Endothelial cell of umbilical vein (primary cell): ENCODE results near the gene NATD1. TPM values are rescaled to one million over a fixed set of nuclear protein-coding genes. Genes with fewer than 3 reads are reported as not detected.

Experiments
- BruUV-seq: library from RNA; stranded (reverse); fragments of 400-500 nt; replicated peaks from 2 replicates; lab custom pipeline; 2021; lab: Mats Ljungman, UMichigan
- CTCF ChIA-PET: fragments of 300-600, 350-600 bp; sonication (Branson Sonifier 250); formaldehyde crosslinking; loops from one replicate; lab custom pipeline; 2021; ENCODE audit warnings: antibody characterized with exemption, inconsistent platforms; lab: Charles Lee
- POLR2A ChIA-PET: fragments of 300-600, 350-600 bp; sonication (Branson Sonifier 250); formaldehyde crosslinking; loops from one replicate; lab custom pipeline; 2021; ENCODE audit warnings: antibody characterized with exemption, inconsistent platforms; lab: Charles Lee
- DNase-seq: peaks from one replicate; pipeline ENCODE4 v3.0.0-alpha.2; 2011; ENCODE audit warnings: low read depth, low spot score
- FAIRE-seq: peaks from 2 replicates; lab custom pipeline; 2011; peaks lifted over from hg19 to GRCh38; lab: Jason Lieb, UNC
- H2AFZ ChIP-seq: 2 replicates; pipeline ENCODE4 v1.6.0; 2012; ENCODE audit warnings: low read depth, low read length, control low read depth, inconsistent platforms
- H3K27ac ChIP-seq: 2 replicates; pipeline ENCODE4 v1.5.1; 2011; ENCODE audit warnings: low read depth, mild to moderate bottlenecking, control low read depth, low read length, moderate library complexity; ENCODE audit not compliant: insufficient read depth
- H3K27me3 ChIP-seq, 2 experiments: 2 replicates each; pipeline versions ENCODE4 v1.6.0 to v1.6.1; 2011; ENCODE audit warnings: low read length in 2 of 2, mixed read lengths in 1 of 2; ENCODE audit not compliant: control insufficient read depth in 2 of 2, insufficient read depth in 2 of 2
- H3K36me3 ChIP-seq, 2 experiments: 2 replicates in 1 of 2; 3 replicates in 1 of 2; pipeline ENCODE4 v1.5.1; 2011; ENCODE audit warnings: low read length in 2 of 2, mild to moderate bottlenecking in 1 of 2, moderate library complexity in 1 of 2; ENCODE audit not compliant: control insufficient read depth in 2 of 2, insufficient read depth in 2 of 2; ENCODE audit errors: extremely low read depth in 1 of 2
- H3K4me1 ChIP-seq: 3 replicates; pipeline ENCODE4 v1.5.1; 2011; ENCODE audit warnings: mild to moderate bottlenecking, low read length; ENCODE audit not compliant: control insufficient read depth, insufficient read depth; ENCODE audit errors: extremely low read depth
- H3K4me2 ChIP-seq: 2 replicates; pipeline ENCODE4 v1.6.1; 2011; ENCODE audit warnings: low read length, control low read depth, mixed read lengths; ENCODE audit not compliant: insufficient read depth
- H3K4me3 ChIP-seq, 3 experiments: fragments of 200-600 bp in 1 of 3; sonication (generic), shearing (Covaris generic) in 1 of 3; replicated peaks in 1 of 3; 2 replicates each; pipeline ENCODE4 v1.5.1; 2011 to 2016; ENCODE audit warnings: control low read depth in 3 of 3, low read length in 3 of 3, mild to moderate bottlenecking in 2 of 3, inconsistent platforms in 1 of 3, low read depth in 1 of 3, moderate library complexity in 1 of 3; ENCODE audit not compliant: insufficient read depth in 1 of 3
- H3K79me2 ChIP-seq: 2 replicates; pipeline ENCODE4 v1.6.0; 2012; ENCODE audit warnings: low read length, inconsistent platforms; ENCODE audit not compliant: control insufficient read depth, insufficient read depth
- H3K9ac ChIP-seq: replicated peaks from 2 replicates; pipeline ENCODE3; 2011; ENCODE audit warnings: low read length, control low read depth; ENCODE audit not compliant: insufficient read depth; ENCODE audit errors: extremely low read depth
- H3K9me1 ChIP-seq: replicated peaks from 3 replicates; pipeline ENCODE4 v1.6.0; 2011; ENCODE audit warnings: mild to moderate bottlenecking, low read length; ENCODE audit not compliant: control insufficient read depth, insufficient read depth; ENCODE audit errors: extremely low read depth
- H3K9me3 ChIP-seq: replicated peaks from 2 replicates; pipeline ENCODE4 v1.5.1; 2012; ENCODE audit warnings: low read length, inconsistent platforms; ENCODE audit not compliant: control insufficient read depth, insufficient read depth
- H4K20me1 ChIP-seq: replicated peaks from 2 replicates; pipeline ENCODE3; 2011; ENCODE audit warnings: mild to moderate bottlenecking, low read length; ENCODE audit not compliant: control insufficient read depth, insufficient read depth; ENCODE audit errors: extremely low read depth
- CTCF ChIP-seq, 2 donors: IDR thresholded peaks; 1 replicate in 1 of 2; 2 replicates in 1 of 2; pipeline ENCODE4 v1.5.1; 2011; ENCODE audit warnings: low read length in 2 of 2, mild to moderate bottlenecking in 2 of 2, moderate library complexity in 2 of 2, control low read depth in 1 of 2, inconsistent platforms in 1 of 2, low read depth in 1 of 2; ENCODE audit not compliant: insufficient read depth in 1 of 2; ENCODE audit errors: extremely low read depth in 1 of 2
- EZH2 ChIP-seq: IDR thresholded peaks from 2 replicates; pipeline ENCODE4 v1.6.1; 2012; ENCODE audit warnings: borderline replicate concordance, low read depth, mild to moderate bottlenecking, moderate library complexity, low read length, inconsistent platforms; ENCODE audit not compliant: severe bottlenecking
- FOS ChIP-seq: IDR thresholded peaks from 2 replicates; pipeline ENCODE4 v1.6.1; 2011; ENCODE audit warnings: mild to moderate bottlenecking, low read length, moderate library complexity, borderline replicate concordance; ENCODE audit not compliant: insufficient read depth
- GATA2 ChIP-seq: IDR thresholded peaks from 2 replicates; pipeline ENCODE4 v1.7.0; 2011; ENCODE audit warnings: low read depth, mild to moderate bottlenecking, moderate library complexity, mixed read lengths, low read length; ENCODE audit not compliant: insufficient read length, insufficient read depth
- JUN ChIP-seq: IDR thresholded peaks from 2 replicates; pipeline ENCODE4 v1.6.1; 2011; ENCODE audit warnings: borderline replicate concordance, low read depth; ENCODE audit not compliant: insufficient read length, insufficient read depth
- MAX ChIP-seq: IDR thresholded peaks from 2 replicates; pipeline ENCODE4 v1.6.1; 2011; ENCODE audit not compliant: insufficient read depth, insufficient read length
- MYC ChIP-seq: IDR thresholded peaks from one replicate; pipeline ENCODE4 v1.6.1; 2011; ENCODE audit warnings: mild to moderate bottlenecking, low read depth, low read length
- POLR2A ChIP-seq: IDR thresholded peaks from 2 replicates; pipeline ENCODE4 v1.6.1; 2012; ENCODE audit warnings: low read depth, mild to moderate bottlenecking, control low read depth, low read length
- POLR2AphosphoS5 ChIP-seq: IDR thresholded peaks from 2 replicates; pipeline ENCODE4 v1.6.1; 2012; ENCODE audit warnings: low read depth, mild to moderate bottlenecking, control low read depth, low read length, moderate library complexity; ENCODE audit not compliant: insufficient read depth
- dilution Hi-C: fragments of 300-500 bp; cut with MboI; formaldehyde crosslinking; loops from one replicate; pipeline ENCODE4 v1.15.0; 2019; ENCODE audit warnings: low sequenced_read_pairs; ENCODE audit not compliant: extremely low pct_ligation_motif_present
- intact Hi-C: fragments of 100-400 bp; cut with micrococcal nuclease; formaldehyde crosslinking; loops from one replicate; pipeline ENCODE4 v1.10.0; 2022
- polyA plus RNA-seq, 4 experiments: library from polyadenylated mRNA; depleted of rRNA in 3 of 4; stranded (reverse) in 3 of 4; unstranded in 1 of 4; fragments of >200 nt; gene quantifications; 2 replicates each; pipeline versions ENCODE4 v1.2.1 to v1.2.3, GENCODE V29; 2011 to 2012; ENCODE audit warnings: missing spikeins in 1 of 4
- total RNA-seq: library from RNA; stranded (reverse); gene quantifications from 2 replicates; pipeline ENCODE4 v1.2.3, GENCODE V29; 2021

Gene NATD1
- total and polyA plus RNA-seq, 2 donors (not counting 3 experiments of a cell fraction or from before 2014, with no cell fraction given) = 7.0 to 7.2 TPM

GRCh38 chr17:21233581-21234347 is 19.4 kb downstream of the NATD1 start:
- dilution Hi-C loops = no loop called here
- POLR2A ChIA-PET = no interaction called here

More at GRCh38 chr17:21233581-21234347, 19.4 kb downstream of the NATD1 start:
- Histone ChIP-seq H3K4me1 (no peaks in the 10 kb centered on the region), H3K27me3 (peaks cover 0 to 3% of the 10 kb centered on the region in 2 experiments), H3K4me3 (no peak overlapping the region), H2AFZ (no peak overlapping the region), H3K36me3 (no peaks in the 10 kb centered on the region), H3K9me1 (no peaks in the 10 kb centered on the region), H3K9ac (no peak overlapping the region), H4K20me1 (no peaks in the 10 kb centered on the region), H3K27ac (no peak overlapping the region), H3K9me3 (no peaks in the 10 kb centered on the region), H3K4me2 (no peak overlapping the region), H3K79me2 (no peaks in the 10 kb centered on the region)
- intact Hi-C loops = no loop called here
- CTCF ChIA-PET = interaction anchor here (1.7 kb wide), 1 partner anchor 105 kb away, joined by 8 read pairs; no protein-coding TSS in a partner anchor
- no peak for TF ChIP-seq JUN
- TF ChIP-seq GATA2 = no peak
- TF ChIP-seq FOS = no peak
- no peak for TF ChIP-seq POLR2A
- no peak for TF ChIP-seq MYC
- no peak for TF ChIP-seq CTCF (IDR thresholded peaks at IDR 0.05; ENCODE audit: extremely low read depth in 1 of 2, insufficient read depth in 1 of 2, low read depth in 1 of 2, low read length in 2 of 2)
- TF ChIP-seq POLR2AphosphoS5 = no peak
- TF ChIP-seq EZH2 = no peak
- TF ChIP-seq MAX = no peak
- FAIRE-seq (no peak), DNase-seq (no peak)
- no TSS peak for BruUV-seq
